Stomach smooth muscle (tissue), 2 donors: Measurements from ENCODE around the gene SLC22A8.
A peak's percentile ranks its signal among the peaks of the same experiment; 100 is the strongest.
"Not testable (repeated sequence)": the region's sequence is repeated elsewhere in the genome, so short reads cannot be mapped to it uniquely, and the experiment has no call there.

Experiments used
- H3K27ac ChIP-seq: one replicate; pipeline ENCODE4 v1.7.0; 2013; ENCODE audit warnings: mild to moderate bottlenecking, low read length, inconsistent platforms
- H3K27me3 ChIP-seq, 2 donors: one replicate each; pipeline ENCODE4 v1.7.0; 2013; ENCODE audit warnings: low read length in 2 of 2; ENCODE audit not compliant: insufficient read depth in 2 of 2, control insufficient read depth in 1 of 2
- H3K36me3 ChIP-seq, 2 donors: one replicate each; pipeline ENCODE4 v1.7.0; 2013; ENCODE audit warnings: low read length in 2 of 2; ENCODE audit not compliant: control insufficient read depth in 2 of 2, insufficient read depth in 2 of 2
- H3K4me1 ChIP-seq: one replicate; pipeline ENCODE4 v1.7.0; 2013; ENCODE audit warnings: low read length; ENCODE audit not compliant: control insufficient read depth, insufficient read depth
- H3K4me3 ChIP-seq, 2 donors: one replicate each; pipeline ENCODE4 v1.7.0; 2013; ENCODE audit warnings: low read length in 2 of 2
- H3K9ac ChIP-seq, 2 donors: one replicate each; pipeline ENCODE4 v1.7.0; 2013; ENCODE audit warnings: low read length in 2 of 2, mild to moderate bottlenecking in 1 of 2
- H3K9me3 ChIP-seq, 2 donors: one replicate each; pipeline ENCODE4 v1.7.0; 2013; ENCODE audit warnings: low read length in 2 of 2; ENCODE audit not compliant: control insufficient read depth in 2 of 2
- donor health status: healthy.
- donor health status: Pancreatic carcinoma.

The SLC22A8 gene

GRCh38 chr11:62961017-62961570 lies 54.5 kb downstream of the SLC22A8 start:
- Histone ChIP-seq H3K36me3 (no peaks in the 10 kb centered on the region), H3K4me3 (no peak overlapping the region), H3K9ac (no peak overlapping the region), H3K4me1 (peaks cover 9% of the 10 kb centered on the region), H3K9me3 (no peaks in the 10 kb centered on the region), H3K27ac (no peak overlapping the region), H3K27me3 (no peaks in the 10 kb centered on the region)

- Histone ChIP-seq H3K36me3 (no peaks in the 10 kb centered on the region), H3K27ac (no peak overlapping the region), H3K4me1 (peaks cover 9% of the 10 kb centered on the region), H3K9ac (no peak overlapping the region), H3K4me3 (no peak overlapping the region), H3K9me3 (no peaks in the 10 kb centered on the region), H3K27me3 (no peaks in the 10 kb centered on the region)
Observed at GRCh38 chr11:62959422-62959980, 56.1 kb downstream of the SLC22A8 start.

DNA sequence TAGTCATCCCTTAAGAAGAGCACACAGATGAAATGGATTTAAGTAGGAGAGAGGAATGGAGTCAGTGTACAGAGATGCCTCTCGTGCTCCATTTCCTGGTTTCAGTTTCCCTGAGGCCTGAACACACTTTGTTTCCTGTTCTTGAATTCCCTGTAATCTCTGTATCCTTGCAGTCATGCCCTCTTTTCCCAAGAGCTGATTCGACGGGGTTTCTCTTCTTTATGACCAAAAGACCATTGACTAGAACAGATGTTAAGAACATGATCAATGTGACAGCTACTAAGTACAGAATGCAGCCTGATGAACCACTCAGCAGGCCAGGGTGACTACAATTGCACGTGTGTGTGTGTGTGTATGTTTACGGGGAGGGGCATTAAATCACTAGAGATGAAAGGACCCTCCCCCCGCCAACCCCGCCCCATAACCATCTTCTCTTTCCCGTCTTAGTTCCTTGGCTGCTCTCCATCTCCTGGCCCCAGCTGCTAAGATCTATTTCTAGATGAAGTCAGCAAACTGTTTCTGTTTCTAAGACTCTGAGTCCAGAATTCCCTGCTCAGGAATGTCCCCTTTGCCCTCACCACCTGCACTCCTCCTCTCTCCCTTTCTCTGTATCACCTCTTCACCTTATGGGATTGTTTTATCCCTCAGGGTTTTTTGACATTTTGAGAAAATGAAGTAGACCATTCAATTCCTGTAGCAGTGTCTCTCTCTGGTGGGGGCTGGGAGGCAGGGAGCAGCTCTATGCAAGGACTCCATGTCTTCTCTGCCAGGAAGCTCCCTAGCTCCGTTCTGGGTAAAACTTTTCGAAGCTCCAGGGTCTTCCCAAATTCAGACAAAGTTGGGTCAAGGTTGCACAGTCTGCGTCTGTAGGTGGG lies 56.9 kb downstream of the SLC22A8 start:
- no peaks in the 10 kb centered on the region for H3K9me3 ChIP-seq
- no peak overlapping the region for H3K27ac ChIP-seq
- H3K27me3 ChIP-seq = no peaks in the 10 kb centered on the region
- H3K36me3 ChIP-seq = no peaks in the 10 kb centered on the region
- peak overlapping the region in 1 of 2 donors; percentile 22 for H3K4me3 ChIP-seq
- H3K9ac ChIP-seq = no peak overlapping the region
- H3K4me1 ChIP-seq = peaks cover 9% of the 10 kb centered on the region

GRCh38 chr11:62957147-62957546 lies 58.5 kb downstream of the SLC22A8 start:
- no peaks in the 10 kb centered on the region for H3K27me3 ChIP-seq
- H3K9me3 ChIP-seq = no peaks in the 10 kb centered on the region
- H3K4me3 ChIP-seq = no peak overlapping the region
- H3K9ac ChIP-seq = no peak overlapping the region
- H3K27ac ChIP-seq = no peak overlapping the region
- peaks cover 9% of the 10 kb centered on the region for H3K4me1 ChIP-seq
- no peaks in the 10 kb centered on the region for H3K36me3 ChIP-seq

DNA sequence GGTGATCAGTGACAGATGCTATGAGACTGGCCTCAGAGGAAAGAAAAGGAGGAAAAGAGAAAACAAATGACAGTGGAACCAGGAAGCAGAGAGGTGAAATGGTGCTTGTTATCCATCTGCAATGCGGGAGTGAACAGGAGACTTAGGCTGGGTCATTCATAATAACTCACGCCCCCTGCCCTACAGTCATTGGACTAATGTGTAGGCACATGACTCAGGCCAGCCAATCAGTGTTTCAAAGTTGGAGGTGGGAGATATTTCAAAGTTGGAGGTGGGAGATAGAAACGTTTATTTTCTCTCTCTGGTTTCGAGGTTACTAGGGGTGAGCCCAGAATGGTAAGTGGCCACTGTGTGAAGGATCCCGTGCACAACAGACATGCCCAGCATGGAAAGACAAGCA lies 61.2 kb downstream of the SLC22A8 start:
- no peaks in the 10 kb centered on the region for H3K9me3 ChIP-seq
- no peak overlapping the region for H3K27ac ChIP-seq
- no peaks in the 10 kb centered on the region for H3K36me3 ChIP-seq
- no peak overlapping the region for H3K9ac ChIP-seq
- H3K27me3 ChIP-seq = no peaks in the 10 kb centered on the region
- peaks cover 8% of the 10 kb centered on the region for H3K4me1 ChIP-seq
- no peak overlapping the region for H3K4me3 ChIP-seq

GRCh38 chr11:62953811-62954210 lies 61.8 kb downstream of the SLC22A8 start:
- H3K27me3 ChIP-seq = no peaks in the 10 kb centered on the region
- H3K4me3 ChIP-seq = no peak overlapping the region
- H3K9me3 ChIP-seq = no peaks in the 10 kb centered on the region
- H3K4me1 ChIP-seq = peaks cover 1% of the 10 kb centered on the region
- H3K27ac ChIP-seq = no peak overlapping the region
- H3K9ac ChIP-seq = no peak overlapping the region
- H3K36me3 ChIP-seq = no peaks in the 10 kb centered on the region

DNA sequence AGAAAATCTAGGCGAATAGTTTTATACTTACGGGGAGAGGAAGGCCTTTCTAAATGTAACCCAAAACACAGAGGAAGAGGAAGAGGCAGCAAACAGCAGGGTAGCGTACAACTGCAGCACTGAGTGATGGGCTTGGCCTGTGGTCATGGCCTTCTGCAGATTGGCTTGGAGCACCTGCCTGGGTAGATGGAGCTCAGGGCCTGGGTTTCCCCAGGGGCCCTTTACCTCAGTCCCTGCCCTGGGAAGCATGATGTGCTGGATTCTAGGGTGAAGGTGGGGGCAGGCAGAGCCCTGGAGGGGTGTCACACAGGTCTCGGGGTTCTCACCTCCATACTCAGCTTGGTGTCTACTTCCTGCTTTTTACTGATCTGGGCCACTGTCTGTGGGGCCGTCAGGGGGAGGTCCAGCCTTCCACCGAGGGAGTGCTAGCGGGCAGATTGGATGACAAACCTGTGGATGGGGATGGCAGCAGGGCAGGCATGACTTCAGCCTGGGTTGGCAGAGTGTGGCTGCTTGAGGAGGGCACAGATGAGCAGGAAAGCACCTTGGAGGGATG lies 66.8 kb downstream of the SLC22A8 start:
- H3K4me3 ChIP-seq = no peak overlapping the region
- no peaks in the 10 kb centered on the region for H3K36me3 ChIP-seq
- no peaks in the 10 kb centered on the region for H3K4me1 ChIP-seq
- H3K27ac ChIP-seq = no peak overlapping the region
- H3K27me3 ChIP-seq = no peaks in the 10 kb centered on the region
- H3K9ac ChIP-seq = no peak overlapping the region
- no peaks in the 10 kb centered on the region for H3K9me3 ChIP-seq

- not testable (repeated sequence) for H3K4me3 ChIP-seq, H3K4me1 ChIP-seq, H3K27ac ChIP-seq, H3K9me3 ChIP-seq, H3K36me3 ChIP-seq, H3K9ac ChIP-seq, H3K27me3 ChIP-seq
Observed at GRCh38 chr11:62945538-62945937, 70.1 kb downstream of the SLC22A8 start.
